Body of pancreas (tissue), 4 donors: ENCODE measurements around the gene TADA2B.

ENCODE experiments used
- CTCF ChIP-seq, 7 experiments: fragments of 450-650 bp in 4 of 7; fragments of 200-600 bp in 3 of 7; sonication (generic) in 3 of 7; IDR thresholded peaks; one replicate each; pipeline ENCODE4 v1.5.1; 2016 to 2019; ENCODE audit warnings: antibody characterized with exemption in 7 of 7
- POLR2A ChIP-seq, 3 donors: fragments of 450-650 bp; IDR thresholded peaks; one replicate each; pipeline ENCODE4 v1.6.1; 2016; ENCODE audit warnings: antibody characterized with exemption in 3 of 3, mild to moderate bottlenecking in 2 of 3

- TF ChIP-seq CTCF (IDR thresholded peaks at IDR 0.05) (no peak), POLR2A (IDR thresholded peaks at IDR 0.05) (no peak)
These were observed 2.4 kb upstream of the TADA2B start for GRCh38 chr4:7040765-7041164.
